AG08395 (cell line): Measurements from ENCODE around the gene CDC25A.
A peak's percentile ranks its signal among the peaks of the same experiment; 100 is the strongest.
"Not testable (repeated sequence)": the region's sequence is repeated elsewhere in the genome, so short reads cannot be mapped to it uniquely, and the experiment has no call there.

Experiments
- DNase-seq: peaks from one replicate; pipeline ENCODE4 v3.0.0; 2012; ENCODE audit warnings: mixed read lengths, low spot score

Gene CDC25A

DNA sequence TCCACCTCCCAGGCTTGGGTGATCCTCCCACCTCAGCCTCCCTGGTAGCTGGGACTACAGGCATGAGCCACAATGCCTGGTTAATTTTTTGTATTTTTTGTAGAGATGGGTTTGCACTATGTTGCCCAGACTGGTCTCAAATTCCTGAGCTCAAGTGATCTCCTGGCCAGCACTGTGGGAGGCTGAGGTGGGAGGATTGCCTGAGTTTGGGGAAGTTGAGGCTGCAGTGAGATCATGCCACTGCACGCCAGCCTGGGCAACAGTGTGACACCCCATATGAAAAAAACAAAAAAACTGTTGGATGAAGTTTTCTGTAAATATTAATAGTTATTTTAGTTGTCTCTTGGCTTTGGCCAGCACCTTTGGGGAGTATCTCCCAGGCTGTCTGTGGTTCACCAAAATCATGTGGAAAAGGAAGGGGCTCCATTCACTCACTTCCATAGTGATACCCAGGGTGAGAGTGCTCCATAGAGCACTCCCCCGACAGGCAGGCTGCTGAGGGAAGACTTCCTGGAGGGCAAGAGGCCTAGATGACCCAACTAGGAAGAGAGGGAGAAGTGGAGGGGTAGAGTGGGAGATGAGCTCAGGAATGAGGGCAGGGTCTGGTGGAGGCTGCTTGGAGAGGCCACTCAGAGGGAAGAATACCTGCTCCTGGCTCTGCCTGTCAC lies 47.1 kb downstream of the CDC25A start:
- no peak for DNase-seq

DNA sequence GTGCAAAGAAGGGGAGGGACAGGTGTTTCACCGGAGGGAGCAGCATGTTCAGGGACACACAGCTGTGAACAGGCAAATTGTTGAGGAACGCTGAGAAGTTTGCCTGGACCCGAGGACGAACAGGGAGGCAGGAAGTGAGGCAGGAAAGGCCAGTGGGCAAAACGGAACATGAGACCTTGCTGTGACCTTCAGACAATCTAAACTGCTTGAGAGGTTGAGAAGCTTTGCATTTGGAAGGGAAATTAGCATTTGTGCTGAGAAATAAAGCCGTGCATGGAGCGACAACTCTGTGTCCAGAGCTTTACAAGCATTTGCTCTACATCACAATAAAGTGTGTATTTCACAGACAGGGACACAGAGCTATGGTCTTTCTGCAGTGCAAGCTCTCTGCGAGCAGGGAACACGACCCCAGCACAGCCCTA lies 47.9 kb downstream of the CDC25A start:
- no peak for DNase-seq

DNA sequence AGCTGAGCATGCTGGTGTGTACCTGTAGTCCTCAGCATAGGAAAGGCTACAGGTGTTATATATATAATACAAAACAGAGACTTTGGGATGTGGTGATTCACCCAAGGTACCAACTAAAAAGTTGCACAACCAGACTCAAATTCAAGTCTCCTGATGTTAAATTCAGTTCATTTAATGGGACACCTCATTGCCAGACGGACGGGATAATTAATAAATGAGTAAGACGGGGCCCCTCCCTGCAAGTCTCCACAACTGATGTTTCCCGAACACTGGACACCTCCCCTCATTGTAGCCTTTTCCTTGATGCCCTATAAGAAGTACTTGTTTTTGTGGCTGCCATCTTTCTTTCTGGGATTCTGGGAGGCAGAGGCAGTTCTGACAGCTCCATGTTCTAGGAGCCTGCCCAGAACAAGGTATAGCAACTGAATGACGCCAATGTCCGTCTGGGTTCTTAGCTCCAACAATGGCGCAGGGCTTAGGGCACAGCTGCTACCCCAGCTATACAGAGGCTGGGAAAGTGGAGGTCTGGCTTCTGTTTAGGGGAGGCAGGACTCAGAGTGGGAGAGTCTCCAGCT lies 50.7 kb downstream of the CDC25A start:
- no peak for DNase-seq

DNA sequence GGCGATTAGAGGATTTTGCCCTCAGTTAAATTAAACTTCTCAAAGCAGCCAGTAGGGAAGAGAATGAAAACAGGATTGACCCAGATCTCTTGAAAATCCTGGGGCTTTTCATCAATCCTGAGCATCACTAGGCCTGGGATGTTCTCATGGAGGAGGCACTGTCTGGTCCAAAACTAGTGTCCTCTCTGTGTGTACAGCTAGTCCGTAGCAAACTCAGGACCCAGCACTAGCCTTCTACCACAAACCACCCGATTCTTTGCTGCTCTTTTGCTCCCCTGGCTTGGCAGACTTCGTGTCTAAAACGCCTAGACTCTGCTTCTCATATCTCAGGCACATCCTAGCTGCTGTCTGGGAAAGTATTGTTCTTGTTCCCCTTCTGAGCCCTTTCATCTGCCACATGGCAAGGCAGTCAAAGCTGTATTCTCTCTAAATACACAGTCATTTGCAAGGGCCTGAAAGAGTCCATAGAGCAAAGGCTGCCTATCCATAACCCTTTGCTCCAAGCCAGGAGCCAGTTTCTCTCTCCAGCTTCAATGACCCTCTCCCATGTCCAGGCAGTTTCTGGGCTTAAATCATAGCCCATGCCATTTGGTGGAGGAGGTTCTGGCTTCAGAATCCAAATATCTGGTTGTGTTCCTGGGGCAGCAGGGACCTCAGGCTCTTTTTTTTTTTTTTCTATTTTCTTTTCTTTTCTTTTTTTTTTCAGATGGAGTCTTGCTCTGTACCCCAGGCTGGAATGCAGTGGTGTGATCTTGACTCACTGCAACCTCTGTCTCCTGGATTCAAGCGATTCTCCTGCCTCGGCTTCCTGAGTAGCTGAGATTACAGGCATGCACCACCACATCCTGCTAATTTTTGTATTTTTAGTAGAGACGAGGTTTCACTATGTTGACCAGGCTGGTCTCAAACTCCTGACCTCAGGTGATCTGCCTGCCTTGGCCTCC lies 52.4 kb downstream of the CDC25A start:
- no peak for DNase-seq

DNA sequence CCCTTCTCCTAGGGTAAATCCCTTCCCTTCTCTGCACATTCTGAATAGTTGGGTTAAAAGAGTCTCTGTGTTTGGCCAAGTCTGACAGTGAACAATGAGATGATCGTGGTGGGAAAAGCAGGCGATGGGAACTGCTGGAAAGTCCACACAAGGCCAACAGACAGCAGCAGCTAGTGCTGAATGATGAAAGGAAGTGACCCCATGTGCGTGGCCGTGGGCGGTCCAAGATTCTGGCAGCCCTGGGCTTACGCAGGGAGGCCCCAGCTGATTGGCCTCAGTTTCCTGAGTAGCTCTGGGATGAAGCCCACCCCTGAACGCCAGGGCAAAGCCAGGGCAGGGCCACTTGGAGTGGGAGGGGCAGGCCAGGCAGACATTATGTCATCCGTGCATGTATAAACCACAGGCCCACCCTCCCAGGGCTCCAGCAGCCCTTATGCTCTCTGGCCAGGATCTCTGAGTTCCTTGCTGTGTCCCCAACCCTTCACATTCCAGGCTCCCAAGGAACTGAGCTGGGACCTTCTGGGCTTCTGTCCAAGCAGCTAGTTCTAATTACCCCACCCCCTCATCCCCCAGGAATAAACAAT lies 57.8 kb downstream of the CDC25A start:
- DNase-seq: peak; percentile 68

DNA sequence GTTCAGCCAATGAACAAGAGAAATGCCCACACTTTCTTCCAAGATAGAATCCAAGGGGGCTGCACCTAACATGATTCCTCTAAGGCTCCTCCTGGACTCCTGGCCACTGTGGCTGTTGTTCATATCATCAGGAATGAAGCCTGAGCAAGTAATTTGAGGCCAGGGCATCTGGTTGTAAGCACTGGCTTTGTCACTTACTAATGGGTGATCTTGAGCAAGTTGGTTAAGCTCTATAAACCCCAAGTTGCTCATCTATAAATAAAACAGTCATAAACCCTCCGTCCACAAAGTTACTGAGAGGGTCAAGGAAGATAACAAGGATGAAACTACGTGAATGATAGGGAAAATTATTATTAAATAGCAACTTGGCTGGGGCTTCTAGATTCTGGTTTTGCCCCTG lies 58.3 kb downstream of the CDC25A start:
- no peak for DNase-seq

DNA sequence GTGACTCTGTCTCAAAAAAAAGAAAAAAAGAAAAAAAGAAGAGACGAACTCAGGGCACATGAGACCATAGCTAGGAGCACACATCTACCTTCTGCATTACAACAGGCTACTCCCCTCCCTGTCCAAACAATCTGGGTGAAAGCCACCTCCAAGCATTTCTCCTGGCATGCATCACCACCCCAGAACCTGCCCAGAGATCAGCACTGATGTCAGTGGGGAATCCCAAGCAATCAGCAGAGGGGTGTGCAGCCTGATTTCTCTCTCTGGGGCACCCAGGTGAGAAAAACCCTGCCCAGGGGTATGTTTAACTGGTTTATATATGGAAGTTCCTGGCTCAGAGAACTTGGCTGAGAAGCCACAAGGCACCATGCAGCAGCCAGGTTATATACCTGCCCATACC lies 59.4 kb downstream of the CDC25A start:
- DNase-seq: no peak

DNA sequence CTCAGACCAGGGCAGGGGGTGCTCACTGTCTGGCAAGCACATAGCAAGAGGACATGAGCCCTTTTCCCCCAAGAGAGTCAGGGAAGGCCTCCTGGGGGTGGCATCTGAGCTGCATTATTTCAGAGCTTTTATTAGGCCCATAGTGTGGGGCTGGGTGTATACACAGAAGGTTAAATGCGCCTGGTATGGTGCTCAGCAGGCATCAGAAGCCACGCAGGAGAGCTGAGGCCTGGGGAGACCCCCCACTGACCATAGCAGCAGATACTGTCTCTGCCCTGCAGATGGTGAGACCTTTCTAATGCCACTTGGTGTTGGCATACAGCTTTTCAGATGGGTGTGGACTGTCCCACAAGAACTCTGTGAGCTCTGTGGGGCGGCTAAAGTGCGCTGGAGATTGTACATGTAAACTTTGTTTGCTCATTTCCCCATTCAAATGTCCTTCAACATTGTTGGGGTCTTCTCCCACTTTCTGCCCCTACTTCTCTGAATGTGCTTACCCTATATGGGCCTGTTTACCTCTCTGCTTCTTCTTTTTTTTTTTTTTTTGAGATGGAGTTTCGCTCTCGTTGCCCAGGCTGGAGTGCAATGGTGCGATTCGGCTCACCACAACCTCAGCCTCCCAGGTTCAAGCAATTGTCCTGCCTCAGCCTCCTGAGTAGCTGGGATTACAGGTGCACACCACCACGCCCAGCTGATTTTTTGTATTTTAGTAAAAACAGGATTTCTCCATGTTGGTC lies 62.2 kb downstream of the CDC25A start:
- DNase-seq: no peak

DNA sequence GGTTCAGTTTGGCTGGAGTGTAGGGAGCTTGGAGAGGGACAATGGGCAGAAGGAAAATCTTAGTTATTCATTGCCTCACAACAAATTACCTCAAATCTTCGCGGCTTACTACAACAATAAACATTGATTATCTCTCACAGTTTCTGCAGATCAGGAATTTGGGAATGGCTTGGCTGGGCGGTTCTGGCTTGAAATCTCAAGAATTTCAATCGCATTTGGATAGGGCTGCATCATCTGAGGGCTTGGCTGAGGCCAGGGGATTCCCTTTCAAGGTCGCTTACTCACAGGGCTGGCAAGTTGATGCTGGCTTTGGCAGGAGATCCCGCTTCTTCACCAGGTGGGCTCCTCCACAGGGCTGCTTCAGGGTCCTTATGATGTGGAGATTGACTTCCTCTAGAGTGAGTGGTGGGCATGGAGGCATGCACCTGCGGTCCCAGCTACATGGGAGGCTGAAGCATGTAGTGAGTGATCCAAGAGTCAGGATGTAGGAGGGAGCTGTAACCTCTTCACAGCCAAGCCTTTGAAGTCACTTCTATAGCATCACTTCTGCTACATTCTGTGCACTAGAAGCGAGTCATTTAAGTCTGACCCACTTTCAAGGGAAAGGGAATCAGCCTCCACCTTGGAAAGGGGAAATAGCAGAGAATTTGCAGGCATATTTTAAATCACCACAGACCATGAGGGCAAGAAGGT lies 63.1 kb downstream of the CDC25A start:
- DNase-seq: peak; percentile 26

DNA sequence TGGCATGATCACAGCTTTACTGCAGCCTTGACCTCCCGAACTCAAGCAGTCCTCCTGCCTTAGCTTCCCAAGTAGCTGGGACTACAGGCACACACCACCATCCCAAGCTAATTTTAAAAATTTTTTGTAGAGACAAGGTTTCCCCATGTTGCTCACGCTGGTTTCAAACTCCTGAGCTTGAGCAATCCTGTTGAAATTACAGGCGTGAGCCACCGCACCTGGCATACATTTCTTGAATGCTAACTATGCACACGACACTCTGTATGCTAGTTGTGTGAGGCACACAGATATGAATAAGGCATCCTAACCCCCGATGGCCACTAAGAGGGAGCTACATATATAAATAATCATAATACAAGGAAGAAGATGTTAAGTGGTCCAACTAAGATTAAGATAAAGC lies 64.9 kb downstream of the CDC25A start:
- DNase-seq: no peak

DNA sequence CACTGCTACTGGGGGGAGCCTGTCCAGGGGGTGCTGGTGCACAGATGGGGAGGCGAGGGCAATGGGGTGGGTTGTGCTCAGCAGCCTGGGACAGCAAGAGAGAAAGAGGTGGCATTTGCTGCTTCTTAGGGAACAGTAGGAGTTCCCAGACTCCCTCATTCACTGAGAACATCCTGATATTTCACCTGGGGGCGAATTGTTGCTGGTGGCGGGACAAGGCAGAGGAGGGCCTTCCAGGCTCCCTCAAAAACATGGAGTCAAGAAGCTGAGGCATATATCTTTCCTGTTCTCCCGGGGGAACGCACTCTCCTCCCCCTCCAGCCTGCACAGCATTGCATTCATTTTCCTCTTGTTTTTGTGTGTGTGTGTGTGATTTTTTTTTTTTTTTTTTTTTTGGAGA lies 65.7 kb downstream of the CDC25A start:
- DNase-seq: no peak

DNA sequence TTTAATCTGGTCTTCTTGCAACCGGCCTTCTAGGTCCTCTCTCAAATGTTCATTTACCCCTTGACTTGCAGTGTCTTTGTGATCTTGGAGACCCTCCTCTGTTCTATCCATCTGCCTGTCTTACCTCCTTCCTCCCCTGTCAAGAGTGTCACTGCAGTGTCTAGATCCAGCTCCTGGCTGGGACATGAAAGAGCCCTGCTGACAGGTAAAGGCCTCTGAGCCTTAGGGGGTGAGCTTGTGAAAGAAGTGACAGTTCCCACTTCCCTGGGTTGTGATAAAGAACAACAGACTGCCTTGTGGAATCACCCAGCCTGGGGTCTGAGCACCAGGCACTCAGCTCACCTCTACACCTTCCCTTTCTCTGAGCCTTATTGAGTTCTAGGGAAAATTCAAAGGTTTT lies 68.0 kb downstream of the CDC25A start:
- DNase-seq: no peak

DNA sequence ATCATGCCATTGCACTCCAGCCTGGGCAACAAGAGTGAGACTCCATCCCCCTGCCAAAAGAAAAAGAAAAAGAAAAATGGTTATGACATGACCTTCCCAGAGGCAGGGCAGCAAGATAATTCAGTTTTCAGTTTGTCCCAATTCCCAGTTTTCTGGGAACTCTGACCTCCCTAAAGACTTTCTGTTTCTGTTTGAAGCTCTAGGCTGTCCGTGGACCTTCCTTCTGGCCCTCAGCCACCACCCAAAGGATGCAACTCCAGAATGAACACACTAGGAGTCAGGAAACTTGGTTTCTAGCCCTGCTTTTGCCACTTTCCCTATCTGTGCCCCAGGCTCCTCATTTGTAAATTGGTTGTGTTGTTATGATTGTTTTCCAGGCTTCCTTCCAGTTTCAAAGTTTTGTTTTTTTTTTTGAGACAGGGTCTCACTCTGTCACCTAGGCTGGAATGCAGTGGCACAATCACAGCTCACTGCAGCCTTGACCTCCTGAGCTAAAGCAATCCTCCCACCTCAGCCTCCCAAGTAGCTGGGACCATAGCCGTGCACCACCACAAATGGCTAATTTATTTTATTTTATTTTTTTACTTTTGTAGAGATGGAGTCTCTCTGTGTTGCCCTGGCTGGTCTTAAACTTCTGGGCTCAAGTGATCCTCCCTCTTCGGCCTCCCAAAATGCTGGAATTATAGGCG lies 68.6 kb downstream of the CDC25A start:
- DNase-seq: peak; percentile 70

DNA sequence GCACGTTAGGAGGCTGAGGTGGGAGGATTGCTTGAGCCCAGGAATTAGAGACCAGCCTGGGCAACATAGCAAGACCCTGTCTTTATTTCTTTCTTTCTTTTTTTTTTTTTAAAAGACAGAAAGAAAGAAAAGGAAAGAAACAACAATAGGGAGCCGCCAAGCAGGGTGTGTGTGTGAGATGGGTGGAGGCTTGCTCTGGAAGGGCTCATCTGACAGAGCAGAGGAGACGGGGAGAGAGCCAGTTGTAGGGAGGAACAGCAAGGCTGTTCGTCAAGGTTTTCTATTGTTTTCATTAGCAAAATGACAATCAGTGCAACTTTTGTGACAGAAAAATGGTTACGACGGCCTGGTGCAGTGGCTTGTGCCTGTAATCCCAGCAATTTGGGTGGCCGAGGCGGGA lies 69.3 kb downstream of the CDC25A start:
- DNase-seq: no peak

DNA sequence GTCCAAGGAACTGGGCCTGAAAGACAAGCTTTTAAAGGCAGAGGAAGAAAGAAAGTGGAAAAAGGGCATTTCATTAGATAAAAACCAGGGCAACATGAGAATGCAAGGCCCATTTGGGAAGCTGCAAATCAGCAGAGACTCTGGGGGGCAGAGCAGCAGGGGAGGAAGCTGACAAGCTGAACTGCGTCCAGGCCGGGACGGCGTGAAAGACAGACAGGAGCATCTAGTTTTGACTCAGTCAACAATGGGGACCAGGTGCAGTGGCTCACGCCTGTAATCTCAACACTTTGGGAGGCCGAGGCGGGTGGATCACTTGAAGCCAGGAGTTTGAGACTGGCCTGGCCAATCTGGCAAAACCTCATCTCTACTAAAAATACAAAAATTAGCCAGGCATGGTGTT lies 69.9 kb downstream of the CDC25A start:
- DNase-seq: no peak

DNA sequence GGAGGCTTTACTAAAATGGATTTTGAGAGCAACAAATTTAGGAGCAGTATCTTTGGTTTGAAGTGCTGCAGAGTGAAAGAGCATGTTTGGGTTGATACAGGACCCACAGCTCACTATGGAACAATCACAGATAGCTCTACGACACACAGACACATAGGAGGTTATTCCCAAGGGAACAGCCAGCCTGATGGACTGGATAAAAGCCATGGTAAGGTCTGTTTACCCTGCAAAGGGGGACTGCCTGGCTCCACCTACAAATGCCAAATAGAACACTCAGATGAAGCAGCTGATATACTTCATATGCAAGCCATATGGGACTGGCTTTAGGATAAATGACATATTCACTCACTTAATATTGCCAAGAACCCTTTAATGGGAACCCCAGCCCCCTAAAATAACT lies 75.4 kb downstream of the CDC25A start:
- no peak for DNase-seq

DNA sequence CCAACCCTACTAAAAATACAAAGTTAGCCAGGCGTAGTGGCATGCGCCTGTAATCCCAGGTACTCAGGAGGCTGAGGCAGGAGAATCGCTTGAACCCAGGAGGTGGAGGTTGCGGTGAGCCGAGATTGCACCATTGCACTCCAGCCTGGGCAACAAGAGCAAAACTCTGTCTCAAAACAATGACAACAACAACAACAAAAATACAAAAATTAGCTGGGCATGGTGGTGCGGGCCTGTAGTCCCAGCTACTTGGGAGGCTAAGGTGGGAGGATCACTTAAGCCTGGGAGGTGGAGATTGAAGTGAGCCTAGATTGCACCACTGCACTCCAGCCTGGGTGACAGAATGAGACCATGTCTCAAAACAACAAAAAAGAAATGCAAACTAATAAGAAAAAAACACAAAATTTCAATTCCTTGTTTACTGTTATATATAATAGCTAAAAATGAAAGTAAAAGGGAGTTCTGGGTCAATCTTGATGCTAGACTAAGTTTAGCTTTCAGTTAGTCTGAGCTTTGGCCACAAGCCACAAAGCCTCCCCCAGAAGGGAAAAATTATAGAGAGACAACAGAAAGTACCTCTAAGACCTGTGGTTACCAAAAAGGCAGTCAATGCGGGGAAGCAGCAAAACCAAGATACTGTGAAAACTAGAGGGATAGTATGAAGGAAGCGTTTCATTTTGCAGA lies 76.0 kb downstream of the CDC25A start:
- not testable (repeated sequence) for DNase-seq

DNA sequence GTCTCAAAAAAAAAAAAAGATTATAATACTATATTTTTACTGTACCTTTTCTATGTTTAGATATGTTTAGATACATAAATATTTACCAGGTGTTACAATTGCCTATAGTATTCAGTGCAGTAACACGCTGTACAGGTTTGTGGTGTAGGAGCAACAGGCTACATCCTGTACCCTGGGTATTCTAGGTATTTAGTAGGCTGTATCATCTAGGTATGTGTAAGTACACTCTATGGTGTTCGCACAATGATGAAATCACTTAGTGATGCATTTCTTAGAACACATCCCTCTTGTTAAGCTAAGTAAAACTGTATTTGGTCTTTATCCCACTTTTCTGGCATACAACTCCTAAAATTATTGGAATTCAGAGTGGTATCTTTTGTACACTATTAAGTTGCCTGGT lies 77.8 kb downstream of the CDC25A start:
- DNase-seq: no peak

DNA sequence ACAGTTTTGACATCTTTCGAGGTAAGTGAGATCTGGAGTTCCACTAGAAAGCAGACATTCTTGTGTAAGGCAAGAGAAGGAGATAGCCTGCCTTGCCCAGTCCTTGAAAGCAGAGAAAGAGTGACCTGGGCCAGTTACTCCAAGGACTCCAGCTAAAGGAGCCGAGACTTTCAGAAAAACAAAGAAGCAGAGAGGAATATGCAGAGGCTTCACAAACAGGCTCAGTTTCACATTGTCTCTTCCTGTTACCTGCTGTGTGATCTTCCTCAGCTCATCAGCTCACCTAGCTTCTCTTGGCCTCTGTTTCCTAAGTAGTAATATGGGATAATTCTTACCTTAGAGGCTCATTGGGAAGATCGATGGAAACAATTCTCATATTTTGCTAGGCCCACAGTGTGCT lies 81.0 kb downstream of the CDC25A start:
- DNase-seq: no peak
